Parathyroid adenoma (tissue), 2 donors: ENCODE measurements around the gene ETV7.
"Not testable (repeated sequence)": the region's sequence is repeated elsewhere in the genome, so short reads cannot be mapped to it uniquely, and the experiment has no call there.

Experiments used
- H2AFZ ChIP-seq: fragments of 300-600 bp; sonication (generic); one replicate; pipeline ENCODE4 v1.7.0; 2017; ENCODE audit warnings: antibody characterized with exemption, mild to moderate bottlenecking
- H3K27ac ChIP-seq: fragments of 300-600 bp; sonication (generic); one replicate; pipeline ENCODE4 v1.7.0; 2017
- H3K27me3 ChIP-seq: fragments of 300-600 bp; sonication (generic); one replicate; pipeline ENCODE4 v1.7.0; 2017; ENCODE audit warnings: low read length; ENCODE audit not compliant: control insufficient read depth, insufficient read depth
- H3K36me3 ChIP-seq: fragments of 300-600 bp; sonication (generic); one replicate; pipeline ENCODE4 v1.7.0; 2017; ENCODE audit warnings: low read length; ENCODE audit not compliant: control insufficient read depth, insufficient read depth
- H3K4me1 ChIP-seq: fragments of 300-600 bp; sonication (generic); one replicate; pipeline ENCODE4 v1.7.0; 2017; ENCODE audit warnings: control low read depth
- H3K4me2 ChIP-seq: fragments of 300-600 bp; sonication (generic); one replicate; pipeline ENCODE4 v1.7.0; 2017; ENCODE audit warnings: low read length
- H3K4me3 ChIP-seq: fragments of 300-600 bp; sonication (generic); one replicate; pipeline ENCODE4 v1.7.0; 2017; ENCODE audit warnings: low read depth, low read length
- H3K79me2 ChIP-seq: fragments of 300-600 bp; sonication (generic); one replicate; pipeline ENCODE4 v1.7.0; 2017; ENCODE audit warnings: control low read depth
- H3K9ac ChIP-seq: fragments of 300-600 bp; sonication (generic); one replicate; pipeline ENCODE4 v1.7.0; 2017; ENCODE audit warnings: mild to moderate bottlenecking
- H3K9me3 ChIP-seq: fragments of 300-600 bp; sonication (generic); one replicate; pipeline ENCODE4 v1.7.0; 2017; ENCODE audit warnings: low read length; ENCODE audit not compliant: control insufficient read depth
- TF ChIP-seq, protein P1 (sequence below): fragments of 300-600 bp; sonication (generic); IDR thresholded peaks from one replicate; pipeline ENCODE4 v1.7.0; 2017; ENCODE audit warnings: antibody characterized with exemption, mild to moderate bottlenecking
- donor health status: primary hyperparathyroidism.

The ETV7 gene

DNA sequence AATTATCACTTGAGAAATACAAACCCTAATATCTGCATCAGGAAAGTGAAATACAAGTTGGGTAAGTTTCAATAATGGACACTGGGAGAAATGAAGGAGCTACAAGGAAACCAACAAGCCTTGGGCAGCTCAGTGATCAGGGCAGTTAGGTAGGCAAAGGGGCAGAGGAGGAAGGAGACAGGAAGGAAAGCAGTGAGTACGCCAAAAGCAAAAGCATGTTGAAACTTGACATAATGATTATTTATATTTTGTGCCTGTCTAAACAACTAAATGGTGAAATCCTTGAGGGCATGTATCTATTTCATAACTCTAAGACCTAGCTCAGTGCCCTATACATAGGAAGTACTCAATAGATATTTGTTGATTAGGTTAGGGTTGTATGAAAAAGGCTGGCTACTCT lies 31.8 kb upstream of the ETV7 start:
- no peak overlapping the region for H3K27ac ChIP-seq
- H3K4me2 ChIP-seq: no peak overlapping the region

DNA sequence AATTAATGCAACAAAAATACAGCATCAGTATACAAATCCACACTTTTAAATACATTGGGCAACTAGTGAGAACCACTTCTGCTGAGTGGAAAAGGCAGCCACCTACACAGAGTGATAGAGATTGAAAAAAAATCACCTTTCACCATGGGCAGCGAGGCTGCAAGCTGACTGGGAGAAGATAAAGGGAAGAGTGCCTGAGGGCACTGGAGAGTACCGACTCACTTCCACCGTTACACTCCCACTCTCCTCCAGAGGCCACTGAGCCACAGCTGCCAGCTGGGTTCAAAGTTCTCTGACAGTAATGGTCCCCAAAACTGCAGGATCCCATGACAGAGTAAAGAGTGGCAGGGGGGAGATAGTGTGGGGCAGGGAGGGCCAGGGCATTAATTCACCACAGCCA lies 31.1 kb upstream of the ETV7 start:
- Histone ChIP-seq H3K36me3 (no peaks in the 10 kb centered on the region), H3K4me1 (no peaks in the 10 kb centered on the region), H3K27me3 (no peaks in the 10 kb centered on the region), H3K4me3 (no peak overlapping the region), H3K9ac (no peak overlapping the region), H3K9me3 (no peaks in the 10 kb centered on the region), H3K4me2 (no peak overlapping the region), H2AFZ (no peak overlapping the region), H3K27ac (no peak overlapping the region), H3K79me2 (no peaks in the 10 kb centered on the region)
- TF ChIP-seq, protein P1, sequence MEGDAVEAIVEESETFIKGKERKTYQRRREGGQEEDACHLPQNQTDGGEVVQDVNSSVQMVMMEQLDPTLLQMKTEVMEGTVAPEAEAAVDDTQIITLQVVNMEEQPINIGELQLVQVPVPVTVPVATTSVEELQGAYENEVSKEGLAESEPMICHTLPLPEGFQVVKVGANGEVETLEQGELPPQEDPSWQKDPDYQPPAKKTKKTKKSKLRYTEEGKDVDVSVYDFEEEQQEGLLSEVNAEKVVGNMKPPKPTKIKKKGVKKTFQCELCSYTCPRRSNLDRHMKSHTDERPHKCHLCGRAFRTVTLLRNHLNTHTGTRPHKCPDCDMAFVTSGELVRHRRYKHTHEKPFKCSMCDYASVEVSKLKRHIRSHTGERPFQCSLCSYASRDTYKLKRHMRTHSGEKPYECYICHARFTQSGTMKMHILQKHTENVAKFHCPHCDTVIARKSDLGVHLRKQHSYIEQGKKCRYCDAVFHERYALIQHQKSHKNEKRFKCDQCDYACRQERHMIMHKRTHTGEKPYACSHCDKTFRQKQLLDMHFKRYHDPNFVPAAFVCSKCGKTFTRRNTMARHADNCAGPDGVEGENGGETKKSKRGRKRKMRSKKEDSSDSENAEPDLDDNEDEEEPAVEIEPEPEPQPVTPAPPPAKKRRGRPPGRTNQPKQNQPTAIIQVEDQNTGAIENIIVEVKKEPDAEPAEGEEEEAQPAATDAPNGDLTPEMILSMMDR: no peak

More for the DNA sequence above, 31.8 kb upstream of the ETV7 start:
- Histone ChIP-seq H3K4me1 (no peaks in the 10 kb centered on the region), H3K9me3 (no peaks in the 10 kb centered on the region), H3K79me2 (no peaks in the 10 kb centered on the region), H3K9ac (no peak overlapping the region), H2AFZ (no peak overlapping the region), H3K36me3 (no peaks in the 10 kb centered on the region), H3K4me3 (no peak overlapping the region), H3K27me3 (no peaks in the 10 kb centered on the region)
- TF ChIP-seq, protein P1: no peak

DNA sequence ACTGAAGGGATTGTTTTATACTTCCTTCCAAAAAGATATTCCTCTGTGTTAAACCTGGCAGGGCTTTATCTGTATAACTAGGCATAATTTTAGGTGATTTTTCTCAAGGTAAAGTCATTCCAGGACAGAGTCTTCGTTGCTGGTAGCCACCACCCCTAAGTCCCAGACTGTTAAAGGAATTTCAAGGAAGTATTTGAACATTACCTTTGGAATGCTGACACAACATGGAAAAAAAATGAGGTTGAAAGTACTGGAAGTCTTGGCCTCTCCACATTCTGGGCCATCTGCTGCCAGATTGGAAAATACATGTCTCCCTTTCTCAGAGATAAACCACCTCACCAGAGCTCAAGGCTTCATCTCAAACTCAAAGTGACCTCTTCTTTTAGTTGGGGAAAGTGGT lies 27.0 kb upstream of the ETV7 start:
- Histone ChIP-seq H3K4me2 (no peak overlapping the region), H3K9ac (no peak overlapping the region), H3K36me3 (no peaks in the 10 kb centered on the region), H3K27ac (no peak overlapping the region), H3K79me2 (no peaks in the 10 kb centered on the region), H3K27me3 (no peaks in the 10 kb centered on the region), H3K4me3 (no peak overlapping the region), H2AFZ (no peak overlapping the region), H3K9me3 (no peaks in the 10 kb centered on the region), H3K4me1 (no peaks in the 10 kb centered on the region)
- TF ChIP-seq, protein P1: no peak

DNA sequence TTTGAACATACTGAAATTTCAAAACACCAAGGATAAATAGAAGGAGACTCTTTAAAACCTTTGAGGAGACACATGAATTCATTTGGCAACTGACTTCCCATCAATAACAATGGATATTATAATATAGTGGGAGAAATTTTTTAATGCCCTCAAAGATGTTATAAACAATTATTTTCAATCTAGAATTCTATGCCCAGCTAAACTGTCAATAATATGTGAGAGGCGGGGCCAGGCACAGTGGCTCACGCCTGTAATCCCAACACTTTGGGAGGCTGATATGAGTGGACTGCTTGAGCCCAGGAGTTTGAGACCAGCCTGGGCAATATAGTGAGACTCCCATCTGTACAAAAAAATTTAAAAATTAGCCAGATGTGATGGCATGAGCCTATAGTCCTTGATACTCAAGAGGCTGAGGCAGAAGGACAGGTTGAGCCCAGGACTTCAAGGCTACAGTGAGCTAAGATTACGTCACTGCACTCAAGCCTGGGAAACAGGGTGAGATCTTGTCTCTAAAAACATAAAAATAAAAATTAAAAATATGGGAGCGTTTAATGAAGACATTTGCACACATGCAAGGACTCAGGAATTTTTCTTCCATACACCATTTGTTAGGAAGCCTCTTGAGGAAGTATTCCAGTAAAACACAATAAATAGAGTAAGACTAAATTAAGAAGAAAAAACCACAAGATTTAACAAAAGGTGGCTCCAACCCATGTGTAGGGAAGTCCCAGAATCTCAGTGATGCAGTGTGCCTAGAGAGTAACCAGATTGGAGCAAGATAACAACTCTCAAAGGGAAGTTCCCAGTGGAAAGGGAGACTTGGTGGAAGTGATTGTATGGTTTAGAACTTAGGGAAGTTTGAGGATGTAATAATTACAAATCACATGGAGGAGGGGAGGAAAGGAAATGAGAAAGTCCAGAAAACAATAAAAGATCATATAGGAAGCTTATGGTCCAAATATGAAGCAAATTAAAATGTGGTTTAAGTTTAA lies 26.3 kb upstream of the ETV7 start:
- Histone ChIP-seq H3K27me3 (no peaks in the 10 kb centered on the region), H3K4me1 (no peaks in the 10 kb centered on the region), H3K79me2 (no peaks in the 10 kb centered on the region), H3K4me2 (no peak overlapping the region), H3K27ac (no peak overlapping the region), H3K9me3 (no peaks in the 10 kb centered on the region), H3K9ac (no peak overlapping the region), H3K4me3 (no peak overlapping the region), H3K36me3 (no peaks in the 10 kb centered on the region), H2AFZ (no peak overlapping the region)
- TF ChIP-seq, protein P1: no peak

DNA sequence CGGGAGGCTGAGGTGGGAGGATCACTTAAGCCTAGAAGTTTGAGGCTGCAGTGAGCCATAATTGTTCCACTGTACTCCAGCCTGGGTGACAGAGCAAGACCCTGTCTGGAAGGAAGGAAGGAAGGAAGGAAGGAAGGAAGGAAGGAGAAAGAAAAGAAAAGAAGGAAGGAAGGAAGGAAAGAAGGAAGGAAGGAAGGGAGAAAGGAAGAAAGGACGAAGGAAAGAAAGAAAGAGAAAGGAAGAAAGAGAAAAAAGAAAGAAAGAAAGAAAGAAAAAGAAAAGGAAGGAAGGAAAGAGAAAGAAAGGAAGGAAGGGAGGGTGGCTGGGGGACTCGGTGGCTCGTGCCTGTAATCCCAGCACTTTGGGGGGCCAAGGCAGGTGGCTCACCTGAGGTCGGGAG lies 22.2 kb upstream of the ETV7 start:
- not testable (repeated sequence) for H3K9me3 ChIP-seq, H3K27ac ChIP-seq, H3K36me3 ChIP-seq, H3K27me3 ChIP-seq, H3K4me2 ChIP-seq, H3K79me2 ChIP-seq, H2AFZ ChIP-seq, H3K4me3 ChIP-seq, H3K9ac ChIP-seq, H3K4me1 ChIP-seq
